Esophagus squamous epithelium (tissue), 4 donors: ENCODE data around the gene TRAPPC1.

Experiments
- POLR2A ChIP-seq, 4 donors: fragments of 450-650 bp; IDR thresholded peaks; one replicate each; pipeline ENCODE4 v1.6.1; 2017; ENCODE audit warnings: antibody characterized with exemption in 4 of 4, mild to moderate bottlenecking in 4 of 4, moderate library complexity in 3 of 4
- TF ChIP-seq, protein P1 (sequence below), 6 experiments: fragments of 450-650 bp in 4 of 6; fragments of 200-600 bp in 2 of 6; sonication (generic) in 2 of 6; IDR thresholded peaks; one replicate each; pipeline ENCODE4 v1.5.1; 2016 to 2019; ENCODE audit warnings: antibody characterized with exemption in 6 of 6, mild to moderate bottlenecking in 4 of 6, moderate library complexity in 4 of 6

DNA sequence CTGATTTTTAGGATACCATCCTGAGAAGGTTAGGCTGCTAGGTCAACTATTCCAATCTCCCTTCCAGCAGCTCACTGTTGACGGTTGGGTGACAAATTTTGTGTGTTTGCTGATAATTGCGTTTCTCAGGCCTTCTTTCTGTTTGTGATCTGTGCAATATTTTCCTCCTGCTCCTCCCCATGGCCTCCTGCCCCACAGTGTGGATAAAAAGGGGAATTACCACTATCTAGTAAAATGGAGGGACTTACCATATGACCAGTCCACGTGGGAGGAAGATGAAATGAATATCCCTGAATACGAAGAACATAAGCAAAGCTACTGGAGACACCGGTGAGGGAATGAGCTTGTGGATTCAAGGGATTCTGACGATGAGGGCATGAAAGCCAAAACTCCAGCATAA, 34.0 kb downstream of the TRAPPC1 start:
- TF ChIP-seq, protein P1, sequence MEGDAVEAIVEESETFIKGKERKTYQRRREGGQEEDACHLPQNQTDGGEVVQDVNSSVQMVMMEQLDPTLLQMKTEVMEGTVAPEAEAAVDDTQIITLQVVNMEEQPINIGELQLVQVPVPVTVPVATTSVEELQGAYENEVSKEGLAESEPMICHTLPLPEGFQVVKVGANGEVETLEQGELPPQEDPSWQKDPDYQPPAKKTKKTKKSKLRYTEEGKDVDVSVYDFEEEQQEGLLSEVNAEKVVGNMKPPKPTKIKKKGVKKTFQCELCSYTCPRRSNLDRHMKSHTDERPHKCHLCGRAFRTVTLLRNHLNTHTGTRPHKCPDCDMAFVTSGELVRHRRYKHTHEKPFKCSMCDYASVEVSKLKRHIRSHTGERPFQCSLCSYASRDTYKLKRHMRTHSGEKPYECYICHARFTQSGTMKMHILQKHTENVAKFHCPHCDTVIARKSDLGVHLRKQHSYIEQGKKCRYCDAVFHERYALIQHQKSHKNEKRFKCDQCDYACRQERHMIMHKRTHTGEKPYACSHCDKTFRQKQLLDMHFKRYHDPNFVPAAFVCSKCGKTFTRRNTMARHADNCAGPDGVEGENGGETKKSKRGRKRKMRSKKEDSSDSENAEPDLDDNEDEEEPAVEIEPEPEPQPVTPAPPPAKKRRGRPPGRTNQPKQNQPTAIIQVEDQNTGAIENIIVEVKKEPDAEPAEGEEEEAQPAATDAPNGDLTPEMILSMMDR (IDR thresholded peaks at IDR 0.05): peak in 5 of 6 experiments; percentile 27 to 65 (median 47)
- no peak for TF ChIP-seq POLR2A (IDR thresholded peaks at IDR 0.05)
